GM19238 (cell line): ENCODE measurements around the gene TMEM238L.

Source experiments
- DNase-seq: peaks from one replicate; pipeline ENCODE4 v3.0.0; 2011; ENCODE audit warnings: low spot score; ENCODE audit not compliant: insufficient read length

The TMEM238L gene

DNA sequence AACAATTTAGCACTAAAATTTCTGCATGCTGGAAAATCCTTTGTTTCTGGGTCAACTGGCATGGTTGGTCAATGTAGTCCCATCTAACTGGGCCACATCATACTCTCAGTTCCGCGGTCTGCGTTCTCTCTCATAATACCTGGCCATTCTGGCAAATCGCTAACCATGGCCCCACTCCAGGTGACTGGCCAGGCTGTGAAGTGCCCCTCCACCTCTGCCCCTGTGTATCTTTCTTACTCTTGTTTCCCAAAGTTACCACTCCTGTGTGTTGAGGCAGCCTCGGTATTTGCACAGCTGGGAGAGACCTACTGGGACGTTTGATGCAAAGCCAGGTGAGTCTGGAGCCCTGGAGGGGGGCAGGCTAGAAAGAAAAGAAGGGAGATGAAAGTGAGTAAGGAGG, 2.0 kb upstream of the TMEM238L start:
- DNase-seq: no peak

DNA sequence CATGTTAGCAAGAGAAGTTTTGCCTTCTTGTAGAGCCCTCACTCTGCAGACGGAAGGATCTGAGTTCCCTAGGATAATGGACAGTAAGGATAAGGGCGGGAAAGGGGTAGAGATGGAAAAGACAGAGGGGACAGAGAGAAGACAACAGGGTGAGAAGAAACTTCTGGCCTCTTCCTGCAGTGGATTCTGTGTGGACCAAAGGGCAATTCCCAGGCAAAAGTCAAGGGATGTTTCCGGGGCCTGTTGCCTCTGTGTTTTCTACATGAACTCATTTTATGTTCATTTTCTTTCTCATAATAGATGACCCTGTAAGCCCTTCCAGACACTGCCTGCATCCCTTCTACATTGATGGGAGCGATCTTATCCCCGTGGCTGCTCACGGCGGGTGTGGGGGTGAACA, 647 bp upstream of the TMEM238L start:
- no peak for DNase-seq

DNA sequence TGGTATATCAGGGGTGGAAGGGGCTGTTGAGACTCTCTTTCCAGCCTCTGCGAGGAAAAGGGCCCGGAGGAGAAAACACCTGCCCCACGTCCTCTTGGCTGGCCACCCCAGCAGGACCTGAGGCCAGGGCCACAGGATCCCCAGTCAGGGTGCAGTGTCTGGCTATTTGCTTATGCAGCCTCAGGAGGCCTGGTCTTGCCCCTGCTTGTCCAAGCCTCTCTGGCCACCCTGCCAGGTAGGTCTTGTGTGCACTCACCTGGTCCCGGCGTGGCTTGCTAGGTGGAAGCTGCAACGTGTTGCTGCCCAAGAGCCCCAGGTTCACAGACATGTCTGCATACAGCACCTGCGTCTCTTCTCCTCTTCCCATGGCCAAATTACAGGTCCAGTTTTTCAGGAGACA, 549 bp downstream of the TMEM238L start:
- DNase-seq: no peak

DNA sequence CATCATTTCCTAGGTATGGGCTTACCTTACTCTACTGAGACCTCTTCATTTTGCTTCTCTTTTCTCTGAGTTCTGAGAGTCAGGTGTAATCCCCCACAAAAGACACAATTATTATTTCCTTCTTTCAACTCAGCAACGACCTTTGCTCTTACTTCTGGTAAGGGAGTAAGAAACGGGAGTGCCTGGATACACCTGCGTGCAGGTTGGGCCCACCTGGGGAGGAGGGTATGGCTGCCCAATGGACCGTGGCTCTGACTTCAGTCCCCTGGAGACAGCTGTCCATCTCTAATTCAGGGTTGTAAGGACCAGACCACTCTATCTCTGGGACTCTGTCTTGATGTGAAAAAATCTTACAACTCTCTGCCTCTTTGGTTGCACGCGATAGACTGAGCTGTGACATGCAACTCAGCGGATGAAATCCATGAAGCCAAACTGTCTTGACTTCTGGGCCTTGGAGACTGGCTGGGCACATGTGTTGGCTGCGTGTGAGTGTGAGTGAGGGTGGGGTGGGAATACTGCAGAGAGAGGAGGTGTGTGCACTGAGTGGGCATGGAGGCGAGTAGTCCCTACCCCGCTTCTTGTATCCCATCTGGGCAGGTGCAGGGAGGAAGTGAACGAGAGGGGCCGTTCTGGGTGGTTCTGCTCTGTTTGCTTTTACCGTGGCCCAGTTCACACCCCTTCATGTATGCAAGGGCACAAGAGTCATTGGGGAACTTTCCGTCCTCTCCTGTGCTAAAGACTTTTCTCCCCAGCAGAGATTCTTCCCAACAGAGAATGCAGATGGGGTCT, 1.2 kb downstream of the TMEM238L start:
- no peak for DNase-seq

DNA sequence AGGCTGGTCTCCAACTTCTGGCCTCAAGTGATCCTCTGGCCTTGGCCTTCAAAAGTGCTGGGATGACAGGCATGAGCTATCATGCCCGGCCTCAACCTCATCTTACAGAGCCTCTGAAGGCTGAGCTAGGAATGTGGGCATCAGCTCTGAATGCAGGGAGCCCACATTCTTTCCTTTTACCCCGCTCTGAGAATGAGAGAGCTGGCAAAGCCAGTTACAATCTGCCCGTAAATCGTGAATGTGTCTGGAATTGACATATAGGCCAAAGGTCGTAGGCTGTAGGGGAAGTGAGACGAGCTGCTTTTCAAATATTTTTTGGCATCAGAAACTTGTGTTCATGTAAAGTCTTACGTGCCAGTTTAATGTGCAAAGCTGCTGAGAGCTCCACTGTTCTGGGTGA, 4.5 kb downstream of the TMEM238L start:
- DNase-seq: no peak

DNA sequence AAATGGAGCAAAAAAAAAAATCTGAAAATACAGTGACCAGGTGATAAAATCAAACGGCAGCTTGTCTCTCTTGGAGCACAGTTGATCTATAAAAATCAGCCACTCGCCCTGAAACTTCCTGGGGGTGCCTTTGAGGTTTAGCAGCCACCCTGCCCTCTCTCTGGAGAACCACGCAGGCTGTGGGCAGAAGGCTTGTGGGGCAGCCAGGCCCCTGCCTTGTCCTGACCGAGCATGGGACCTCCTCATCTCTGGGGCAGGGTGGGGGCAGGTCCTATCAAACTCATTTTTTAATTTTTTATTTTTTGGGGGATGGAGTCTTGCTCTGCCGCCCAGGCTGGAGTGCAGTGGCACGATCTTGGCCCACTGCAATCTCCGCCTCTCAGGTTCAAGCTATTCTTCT, 5.0 kb downstream of the TMEM238L start:
- DNase-seq: no peak

DNA sequence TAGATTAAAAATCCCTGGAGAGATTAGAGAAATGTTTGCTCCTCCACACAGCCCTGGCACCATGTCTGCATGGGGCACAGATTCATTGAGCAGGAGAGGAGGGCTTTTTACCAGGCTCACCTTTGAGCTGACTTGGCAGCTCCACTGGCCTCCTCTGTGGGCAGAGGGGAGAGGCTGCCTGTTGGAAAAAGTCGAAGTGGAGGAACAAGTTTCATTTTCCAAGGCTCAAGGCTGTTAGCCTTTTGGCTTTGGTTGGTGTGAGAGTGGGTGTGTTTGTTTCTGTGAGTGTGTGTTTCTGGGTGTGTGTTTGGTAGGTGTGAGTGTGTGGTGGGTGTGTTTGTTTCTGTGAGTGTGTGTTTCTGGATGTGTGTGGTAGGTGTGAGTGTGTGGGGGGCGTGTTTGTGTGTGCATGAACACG, 5.6 kb downstream of the TMEM238L start:
- no peak for DNase-seq

DNA sequence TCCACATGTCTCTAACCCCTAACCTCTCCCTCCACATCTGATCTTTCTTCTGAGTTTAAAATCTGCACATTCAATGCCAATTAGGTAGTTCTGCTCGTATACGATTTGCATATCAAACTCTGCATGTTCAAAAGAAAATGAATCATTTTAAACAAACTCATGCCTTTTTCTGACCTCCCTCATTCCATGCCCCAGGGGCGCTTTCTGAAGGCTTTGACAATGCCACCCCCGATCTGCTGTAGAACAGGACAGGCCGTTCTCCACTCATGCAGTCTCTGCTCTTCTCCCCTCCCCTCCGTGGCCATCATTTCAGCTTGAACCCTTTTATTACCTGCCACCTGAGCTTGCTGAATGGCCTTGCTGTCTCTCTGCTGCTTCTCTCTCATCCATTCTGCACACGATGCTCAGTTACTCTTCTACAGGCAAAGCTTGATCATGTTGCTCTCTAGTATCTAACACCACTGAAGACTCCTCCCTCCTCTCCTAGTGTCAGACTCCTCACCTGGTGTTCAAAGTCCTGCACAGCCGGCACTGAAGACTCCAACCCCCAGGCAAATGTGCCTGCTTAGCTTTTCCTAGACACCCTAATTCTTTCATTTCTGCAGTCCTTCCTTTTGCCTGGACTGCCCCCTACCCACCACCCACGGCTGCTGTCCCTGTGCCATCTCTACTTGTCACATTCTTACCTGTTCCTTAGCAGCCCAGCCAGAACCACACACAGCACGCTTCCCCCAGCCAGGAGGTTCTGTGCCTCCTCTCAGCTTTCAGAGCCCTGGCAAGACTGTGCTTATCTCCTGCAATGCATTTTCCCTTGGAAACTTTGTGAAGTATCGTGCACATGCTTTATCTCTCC, 6.2 kb downstream of the TMEM238L start:
- DNase-seq: no peak

DNA sequence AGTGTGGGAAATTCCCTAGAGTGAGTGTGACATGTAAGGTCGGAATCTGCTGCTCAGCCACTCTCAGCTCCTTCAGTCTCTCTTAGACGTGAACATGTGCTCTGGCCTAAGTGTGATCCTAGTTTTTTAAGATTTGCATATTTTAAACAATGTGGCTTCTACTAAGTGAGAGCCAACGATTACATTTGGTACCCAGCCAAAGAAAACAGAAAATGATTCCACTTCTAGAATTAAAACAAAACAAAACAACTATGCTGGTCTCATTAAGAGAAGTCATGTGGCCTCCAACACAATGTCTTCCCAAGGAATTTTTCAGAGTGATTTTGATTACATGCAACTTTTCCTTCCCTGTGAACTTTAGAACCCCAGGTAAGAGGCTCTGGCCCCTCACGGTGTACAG, 10.1 kb downstream of the TMEM238L start:
- no peak for DNase-seq

DNA sequence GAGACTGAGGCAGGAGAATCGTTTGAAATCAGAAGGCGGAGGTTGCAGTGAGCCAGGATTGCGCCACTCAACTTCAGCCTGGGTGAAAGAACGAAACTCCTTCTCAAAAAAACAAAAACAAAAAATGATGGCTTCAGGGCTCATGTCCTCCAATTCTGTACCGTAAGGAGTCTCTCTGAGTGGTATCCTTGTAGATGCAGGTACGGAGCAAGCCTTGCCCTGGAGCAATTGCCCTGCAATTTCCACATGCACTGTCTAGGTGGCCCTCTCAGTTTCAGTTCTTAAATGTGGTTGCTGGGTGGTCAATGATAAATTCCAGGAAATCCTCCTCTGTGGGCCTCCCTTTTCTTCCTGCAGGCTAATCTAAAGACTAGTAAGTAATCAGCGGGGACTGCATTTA, 10.6 kb downstream of the TMEM238L start:
- no peak for DNase-seq

DNA sequence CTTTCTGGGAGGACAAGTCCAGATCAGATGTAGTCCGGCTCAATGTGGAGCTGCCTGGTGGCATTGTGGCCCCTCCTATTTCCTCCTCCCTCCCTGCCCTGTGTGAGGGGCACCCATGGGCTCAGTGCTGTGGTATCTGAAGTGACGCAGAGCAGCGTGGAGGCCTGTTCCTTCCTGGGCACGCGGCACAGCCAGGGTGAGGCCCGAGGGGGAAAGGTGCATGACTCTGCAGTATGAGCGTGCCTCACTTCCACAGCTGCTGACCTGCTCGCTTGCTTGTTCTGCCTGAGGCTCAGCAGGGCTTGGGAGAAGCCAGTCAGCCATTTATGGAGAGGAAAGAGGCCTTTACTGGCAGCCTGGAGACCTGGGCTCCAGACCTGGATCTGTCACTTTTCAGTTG, 11.7 kb downstream of the TMEM238L start:
- no peak for DNase-seq

DNA sequence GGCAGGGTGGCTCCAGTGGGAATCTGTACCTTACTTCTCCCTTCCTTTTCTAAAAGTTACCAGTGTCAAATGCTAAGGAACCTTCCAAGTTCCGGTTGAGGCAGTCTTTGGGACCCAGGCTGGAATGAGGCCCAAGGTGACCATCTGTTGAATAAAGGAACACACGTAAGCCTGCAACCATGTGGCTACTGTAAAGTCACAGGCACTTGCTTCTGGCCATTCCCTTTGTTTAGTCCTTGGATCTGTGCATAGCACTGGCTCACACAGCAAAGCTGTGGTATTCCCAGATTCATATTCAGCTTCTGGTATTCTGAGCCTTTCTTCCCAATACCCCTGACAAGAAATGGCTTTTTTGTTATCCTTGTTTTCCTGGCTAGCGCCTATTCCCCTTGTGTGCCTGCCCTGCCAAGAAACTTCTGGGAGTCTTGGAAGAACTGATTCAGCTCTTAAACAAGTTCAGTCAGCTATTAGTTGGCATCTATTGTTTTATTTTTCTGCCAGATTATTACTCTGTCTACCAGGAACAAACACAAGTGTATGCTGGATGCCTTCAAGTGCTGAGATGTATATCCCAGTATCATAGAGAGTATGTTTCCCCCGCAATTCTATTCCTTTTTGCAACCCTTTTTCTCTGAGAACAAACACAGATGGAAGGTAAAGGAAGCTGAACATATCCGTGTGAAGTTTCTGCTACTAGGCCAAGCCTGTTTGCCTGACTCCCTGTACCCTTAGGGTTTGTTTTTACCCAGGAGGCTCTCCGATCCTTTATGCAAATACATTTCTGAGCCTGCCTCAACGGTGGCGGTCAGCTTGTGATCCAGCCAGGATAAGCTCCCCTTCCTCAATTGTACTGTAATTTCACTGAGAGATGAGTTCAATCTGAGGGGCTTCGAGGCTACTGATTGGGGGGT, 13.2 kb downstream of the TMEM238L start:
- DNase-seq: no peak

DNA sequence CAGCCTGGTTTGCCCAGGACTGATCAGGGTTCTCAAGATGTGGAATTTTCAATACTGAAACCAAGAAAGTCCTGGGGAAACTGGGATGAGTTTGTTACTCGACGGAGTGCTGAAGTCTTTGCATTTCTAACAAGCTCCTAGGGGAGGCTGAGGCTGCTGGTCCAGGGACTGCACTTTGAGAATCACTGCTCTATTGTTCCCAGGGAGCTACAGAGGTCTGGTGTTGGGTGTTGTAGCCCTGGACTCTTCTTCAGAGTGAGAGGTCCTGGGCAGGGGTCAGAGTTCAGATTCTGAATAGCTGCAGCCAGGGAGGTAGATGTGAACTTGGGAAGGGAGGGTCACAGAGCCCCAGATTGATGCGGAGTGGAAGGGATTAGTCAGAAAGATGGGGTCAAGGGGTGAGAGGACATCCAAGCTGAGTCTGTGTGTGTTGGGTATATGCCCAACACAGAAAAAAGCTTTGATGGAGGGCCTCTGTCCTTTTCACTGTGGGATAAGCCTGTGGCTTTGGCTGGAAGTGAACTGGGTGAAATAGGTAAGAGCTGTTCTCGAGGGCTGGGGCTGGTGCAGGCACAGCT, 14.1 kb downstream of the TMEM238L start:
- no peak for DNase-seq

DNA sequence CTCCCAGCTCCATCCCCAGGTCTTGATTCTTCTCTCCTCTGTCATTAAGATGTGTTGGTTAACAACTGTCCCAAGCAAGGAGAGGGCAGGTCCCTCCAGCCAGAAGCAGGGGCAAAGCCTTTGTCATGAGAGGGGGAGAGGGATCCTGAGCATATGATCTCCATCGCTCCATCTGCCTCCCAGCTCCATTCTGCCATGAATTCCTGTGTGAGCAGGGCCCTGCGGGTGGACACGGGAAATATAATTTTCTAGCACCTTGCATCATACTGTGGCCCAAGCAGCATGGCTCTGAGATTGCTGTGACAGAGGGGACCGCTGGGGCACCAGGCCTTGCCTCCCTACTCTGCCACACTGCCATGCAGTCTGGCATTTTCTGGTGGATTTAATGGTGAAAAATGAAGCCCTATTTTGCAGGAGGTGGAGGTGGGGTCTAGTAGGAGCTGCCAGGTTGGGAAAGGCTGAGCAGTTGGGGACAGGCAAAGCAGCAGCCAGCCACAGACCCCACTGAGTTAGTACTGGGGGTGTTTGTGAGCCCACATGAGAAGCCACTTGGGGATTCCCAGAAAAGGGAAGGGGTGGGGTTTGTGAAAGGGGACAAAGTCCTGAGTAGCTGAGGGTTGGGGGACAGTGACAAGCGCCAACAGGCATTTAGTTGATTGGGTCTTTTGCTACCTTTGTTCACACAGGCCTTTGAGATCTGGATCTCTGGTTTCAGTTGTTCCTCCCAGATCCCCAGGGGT, 16.4 kb downstream of the TMEM238L start:
- DNase-seq: no peak

DNA sequence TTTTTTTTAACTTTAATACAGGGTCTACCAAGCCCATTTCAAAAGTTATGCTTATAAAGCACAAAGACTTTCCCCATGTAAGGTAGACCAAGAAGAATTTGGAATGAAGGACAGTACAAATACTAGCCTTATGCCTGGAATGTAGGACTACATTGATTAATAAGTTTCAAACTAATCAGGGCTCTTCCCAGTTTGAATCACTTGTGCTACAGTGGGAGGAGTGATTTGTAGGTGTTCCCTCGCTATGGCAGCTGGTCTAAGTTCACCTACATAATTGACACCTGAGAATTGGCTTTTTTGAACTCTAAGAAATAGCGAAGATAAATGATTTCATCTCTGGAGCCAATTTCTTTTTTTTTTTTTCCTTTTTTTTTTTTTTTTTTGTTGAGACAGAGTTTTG, 18.6 kb downstream of the TMEM238L start:
- no peak for DNase-seq

DNA sequence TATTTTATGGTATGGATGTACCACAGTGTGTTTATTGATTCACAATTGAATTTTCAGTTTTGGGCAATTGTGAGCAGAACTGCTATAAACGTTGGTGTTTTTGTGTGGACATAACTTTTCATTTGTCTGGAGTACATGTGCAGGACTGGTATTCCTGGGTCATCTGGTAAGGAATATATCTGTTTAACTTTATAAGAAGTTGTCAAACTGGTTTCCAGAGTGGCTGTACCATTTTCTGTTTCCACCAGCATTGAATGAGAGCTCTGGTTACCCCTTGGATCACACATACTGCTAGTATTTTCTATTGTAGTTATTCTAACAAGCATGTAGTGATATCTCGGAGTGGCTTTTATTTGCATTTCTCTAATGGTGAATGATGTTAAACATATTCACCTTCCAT, 24.3 kb downstream of the TMEM238L start:
- no peak for DNase-seq

DNA sequence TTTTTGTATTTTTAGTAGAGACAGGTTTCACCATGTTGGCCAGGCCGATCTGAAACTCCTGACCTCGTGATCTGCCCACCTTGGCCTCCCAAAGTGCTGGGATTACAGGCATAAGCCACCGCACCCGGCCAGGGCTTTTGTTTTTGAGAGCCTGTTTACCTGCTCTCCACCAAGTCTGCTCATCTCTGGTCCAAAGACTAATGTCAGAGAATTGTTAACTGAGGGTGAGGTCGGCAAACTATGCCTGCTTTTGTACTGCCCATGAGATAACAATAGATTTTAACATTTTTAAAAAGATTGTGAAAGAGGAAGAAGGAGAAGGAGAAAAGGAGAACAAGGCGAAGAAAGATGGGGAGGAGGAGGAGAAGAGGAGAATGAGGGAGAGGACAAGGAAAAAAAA, 26.0 kb downstream of the TMEM238L start:
- no peak for DNase-seq

DNA sequence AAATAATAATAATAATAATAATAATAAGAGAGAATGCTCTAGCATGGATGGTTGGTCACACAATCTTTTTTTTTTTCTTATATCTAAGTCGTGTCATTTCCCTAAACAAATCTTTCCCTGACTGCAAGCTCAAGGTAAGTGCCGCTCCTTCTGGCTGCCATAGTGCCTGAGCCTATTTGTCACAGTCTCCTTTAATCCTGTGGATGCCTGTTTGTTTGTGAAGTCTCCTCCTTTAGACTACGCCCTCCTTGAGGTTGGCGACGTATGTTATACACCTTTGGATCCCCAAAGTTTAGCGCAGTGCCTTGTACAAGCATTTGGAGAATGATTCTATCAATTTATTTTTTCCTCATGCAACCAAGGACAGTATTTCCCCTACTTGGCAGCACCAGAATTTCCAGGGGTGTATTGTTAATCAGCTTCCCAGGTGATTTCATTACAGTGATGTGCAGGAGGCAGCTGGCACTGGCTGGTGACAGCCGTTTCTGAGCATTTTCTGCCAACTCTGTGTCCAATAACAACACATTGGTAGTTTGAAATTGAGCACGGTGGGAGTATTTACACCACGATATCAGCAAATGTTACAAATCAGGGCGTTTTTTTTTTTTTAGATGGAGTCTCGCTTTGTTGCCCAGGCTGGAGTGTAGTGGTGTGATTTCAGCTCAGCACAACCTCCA, 26.6 kb downstream of the TMEM238L start:
- no peak for DNase-seq

DNA sequence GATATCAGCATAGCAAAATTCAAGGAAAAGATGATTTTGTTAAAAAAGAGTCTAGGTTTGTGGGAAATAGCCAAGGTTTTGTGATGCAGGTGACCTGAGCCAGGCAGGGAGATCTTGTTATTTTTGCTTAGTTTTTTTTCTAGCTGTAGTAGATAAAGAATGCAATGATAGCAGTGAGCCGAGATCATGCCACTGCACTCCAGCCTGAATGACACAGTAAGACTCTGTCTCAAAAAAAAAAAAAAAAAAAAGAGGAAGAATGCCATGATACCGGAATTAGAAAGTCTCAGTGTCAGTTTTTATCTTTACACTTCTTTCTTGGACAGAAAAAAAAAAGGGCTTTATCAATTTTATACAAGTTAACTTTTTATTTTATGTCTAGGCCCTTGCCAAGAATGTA, 27.5 kb downstream of the TMEM238L start:
- DNase-seq: no peak

DNA sequence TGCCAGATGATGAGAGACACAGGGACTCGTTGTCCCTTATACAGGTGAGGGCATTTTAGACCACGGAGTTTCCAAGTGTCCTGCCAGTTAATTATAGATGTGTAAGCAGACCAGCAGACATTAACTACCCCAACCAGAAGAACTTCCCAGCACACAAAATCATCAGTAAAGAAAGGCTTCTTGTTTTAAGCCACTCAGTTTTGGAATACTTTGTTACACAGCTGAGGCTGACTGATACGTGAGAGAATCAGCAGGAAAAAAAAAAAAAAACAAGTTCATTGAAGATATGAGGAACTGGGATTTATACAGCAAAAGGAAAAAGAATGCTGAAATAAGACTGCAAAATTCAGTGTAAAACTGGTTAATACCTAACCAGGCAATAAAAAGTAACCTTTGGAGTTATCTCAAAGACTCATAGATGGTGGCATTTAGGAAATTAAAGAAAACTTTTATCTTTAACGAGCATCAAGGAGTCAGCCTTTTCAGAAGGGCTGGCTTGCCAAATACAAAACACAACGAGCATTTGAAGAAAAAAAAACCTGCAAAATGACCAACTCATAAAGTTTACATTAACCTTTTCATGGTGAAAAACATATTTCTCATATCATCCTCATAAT, 28.1 kb downstream of the TMEM238L start:
- DNase-seq: no peak
